Progenitor cell of endocrine pancreas (in vitro differentiated cells): ENCODE data around the gene C1orf122. TPM values are rescaled to one million over a fixed set of nuclear protein-coding genes. Genes with fewer than 3 reads are reported as not detected.

Experiments used
- DNase-seq: peaks from one replicate; pipeline ENCODE4 v3.0.0; 2021; ENCODE audit warnings: low spot score; ENCODE audit not compliant: unreplicated experiment
- H3K27ac Mint-ChIP-seq: 2 replicates; pipeline ENCODE4 v1.8.0; 2021; ENCODE audit warnings: mild to moderate bottlenecking, moderate library complexity, mixed read lengths
- H3K27me3 Mint-ChIP-seq: 2 replicates; pipeline ENCODE4 v1.8.0; 2021; ENCODE audit warnings: mixed read lengths
- H3K36me3 Mint-ChIP-seq: 2 replicates; pipeline ENCODE4 v1.8.0; 2022; ENCODE audit warnings: mixed read lengths; ENCODE audit not compliant: insufficient read depth
- H3K4me1 Mint-ChIP-seq: 2 replicates; pipeline ENCODE4 v1.8.0; 2021; ENCODE audit warnings: low read depth, mixed read lengths
- H3K4me3 Mint-ChIP-seq: 2 replicates; pipeline ENCODE4 v1.8.0; 2021; ENCODE audit warnings: low read depth, mild to moderate bottlenecking, moderate library complexity, mixed read lengths
- H3K9me3 Mint-ChIP-seq: 2 replicates; pipeline ENCODE4 v1.8.0; 2021; ENCODE audit warnings: low read depth, mixed read lengths
- total RNA-seq: library from RNA; stranded (reverse); gene quantifications from 2 replicates; pipeline ENCODE4 v1.2.1, GENCODE V29; 2021
- TF ChIP-seq, protein P1 (sequence below): fragments of 200-600 bp; sonication (generic); IDR thresholded peaks from one replicate; pipeline ENCODE4 v1.5.0; 2021; ENCODE audit warnings: antibody characterized with exemption, mild to moderate bottlenecking; ENCODE audit not compliant: unreplicated experiment

C1orf122 gene
- total RNA-seq, 1 donor from 2014 or later, result 43.6 TPM

DNA sequence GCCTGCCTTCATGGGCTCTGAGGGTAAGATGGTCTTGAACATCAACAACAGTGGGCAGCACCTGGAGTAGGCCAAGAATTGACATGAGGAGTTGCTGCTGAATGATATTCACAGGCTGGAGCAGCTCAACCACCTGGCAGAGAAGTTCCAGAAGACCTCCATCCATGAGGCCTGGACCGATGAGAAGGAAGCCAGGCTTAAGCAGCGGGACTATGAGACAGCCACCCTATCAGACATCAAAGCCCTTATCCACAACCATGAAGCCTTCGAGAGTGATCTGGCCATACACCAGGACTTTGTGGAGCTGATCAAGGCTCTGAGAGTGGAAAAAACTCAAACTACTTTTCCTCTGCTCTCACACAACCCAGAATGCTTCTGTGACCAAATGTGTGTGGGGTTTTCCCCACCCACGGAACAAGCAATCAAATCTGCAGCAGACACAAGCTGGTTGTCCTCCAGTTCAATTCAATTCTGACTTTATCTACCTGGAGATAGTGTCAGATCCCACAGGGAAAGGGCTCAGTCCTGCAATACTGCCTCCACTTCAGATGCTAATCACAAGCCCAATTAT, 30.6 kb upstream of the C1orf122 start:
- H3K27me3 Mint-ChIP-seq, result peaks cover 33% of the 10 kb centered on the region
- no peaks in the 10 kb centered on the region for H3K4me1 Mint-ChIP-seq
- DNase-seq, result no peak
- H3K36me3 Mint-ChIP-seq, result no peaks in the 10 kb centered on the region
- no peak overlapping the region for H3K4me3 Mint-ChIP-seq
- H3K27ac Mint-ChIP-seq, result no peak overlapping the region
- TF ChIP-seq, protein P1, sequence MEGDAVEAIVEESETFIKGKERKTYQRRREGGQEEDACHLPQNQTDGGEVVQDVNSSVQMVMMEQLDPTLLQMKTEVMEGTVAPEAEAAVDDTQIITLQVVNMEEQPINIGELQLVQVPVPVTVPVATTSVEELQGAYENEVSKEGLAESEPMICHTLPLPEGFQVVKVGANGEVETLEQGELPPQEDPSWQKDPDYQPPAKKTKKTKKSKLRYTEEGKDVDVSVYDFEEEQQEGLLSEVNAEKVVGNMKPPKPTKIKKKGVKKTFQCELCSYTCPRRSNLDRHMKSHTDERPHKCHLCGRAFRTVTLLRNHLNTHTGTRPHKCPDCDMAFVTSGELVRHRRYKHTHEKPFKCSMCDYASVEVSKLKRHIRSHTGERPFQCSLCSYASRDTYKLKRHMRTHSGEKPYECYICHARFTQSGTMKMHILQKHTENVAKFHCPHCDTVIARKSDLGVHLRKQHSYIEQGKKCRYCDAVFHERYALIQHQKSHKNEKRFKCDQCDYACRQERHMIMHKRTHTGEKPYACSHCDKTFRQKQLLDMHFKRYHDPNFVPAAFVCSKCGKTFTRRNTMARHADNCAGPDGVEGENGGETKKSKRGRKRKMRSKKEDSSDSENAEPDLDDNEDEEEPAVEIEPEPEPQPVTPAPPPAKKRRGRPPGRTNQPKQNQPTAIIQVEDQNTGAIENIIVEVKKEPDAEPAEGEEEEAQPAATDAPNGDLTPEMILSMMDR, result no peak
- no peaks in the 10 kb centered on the region for H3K9me3 Mint-ChIP-seq

DNA sequence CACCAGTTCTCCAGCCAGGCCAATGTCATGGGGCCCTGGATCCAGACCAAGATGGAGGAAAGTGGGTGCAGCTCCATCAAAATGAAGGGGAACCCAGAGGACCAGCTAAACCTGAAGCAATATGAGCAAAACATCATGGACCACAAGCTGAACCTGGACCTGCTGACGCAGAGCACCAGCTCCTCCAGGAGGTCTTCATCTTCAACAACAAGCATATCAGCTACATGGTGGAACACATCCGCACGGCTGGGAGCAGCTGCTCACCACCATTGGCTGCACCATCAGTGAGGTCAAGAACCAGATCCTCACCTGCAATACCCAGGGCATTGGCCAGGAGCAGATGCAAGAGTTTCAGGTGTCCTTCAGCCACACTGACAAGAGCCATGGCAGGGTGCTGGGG, 28.9 kb upstream of the C1orf122 start:
- H3K4me3 Mint-ChIP-seq, result no peak overlapping the region
- H3K36me3 Mint-ChIP-seq, result no peaks in the 10 kb centered on the region
- peaks cover 30% of the 10 kb centered on the region for H3K27me3 Mint-ChIP-seq

DNA sequence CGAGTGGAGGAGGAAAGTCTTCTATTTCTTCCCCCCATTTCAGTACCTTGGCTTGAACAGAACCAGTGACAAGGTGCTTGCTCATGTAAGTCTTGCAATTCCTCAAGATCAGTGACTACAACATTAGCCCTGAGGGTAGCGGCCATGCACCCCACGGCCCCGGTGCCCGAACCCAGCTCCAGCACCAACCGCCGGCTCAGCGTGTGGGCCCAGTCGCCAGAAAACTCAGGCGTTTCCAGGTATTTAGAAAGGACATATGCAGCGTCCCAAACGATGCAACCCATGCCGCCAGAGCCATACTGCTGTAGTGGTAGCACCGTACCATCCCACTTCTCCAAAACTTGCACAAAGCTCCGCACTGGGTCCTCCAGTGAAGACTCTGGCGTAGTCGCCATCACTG, 25.1 kb upstream of the C1orf122 start:
- Mint-ChIP-seq H3K4me3 (no peak overlapping the region), H3K9me3 (no peaks in the 10 kb centered on the region), H3K36me3 (no peaks in the 10 kb centered on the region), H3K27ac (no peak overlapping the region), H3K27me3 (peaks cover 37% of the 10 kb centered on the region), H3K4me1 (no peaks in the 10 kb centered on the region)
- TF ChIP-seq, protein P1, result no peak
- no peak for DNase-seq

More for the DNA sequence above, 28.9 kb upstream of the C1orf122 start:
- Mint-ChIP-seq H3K27ac (no peak overlapping the region), H3K9me3 (no peaks in the 10 kb centered on the region), H3K4me1 (no peaks in the 10 kb centered on the region)
- no peak for DNase-seq
- TF ChIP-seq, protein P1, result no peak

DNA sequence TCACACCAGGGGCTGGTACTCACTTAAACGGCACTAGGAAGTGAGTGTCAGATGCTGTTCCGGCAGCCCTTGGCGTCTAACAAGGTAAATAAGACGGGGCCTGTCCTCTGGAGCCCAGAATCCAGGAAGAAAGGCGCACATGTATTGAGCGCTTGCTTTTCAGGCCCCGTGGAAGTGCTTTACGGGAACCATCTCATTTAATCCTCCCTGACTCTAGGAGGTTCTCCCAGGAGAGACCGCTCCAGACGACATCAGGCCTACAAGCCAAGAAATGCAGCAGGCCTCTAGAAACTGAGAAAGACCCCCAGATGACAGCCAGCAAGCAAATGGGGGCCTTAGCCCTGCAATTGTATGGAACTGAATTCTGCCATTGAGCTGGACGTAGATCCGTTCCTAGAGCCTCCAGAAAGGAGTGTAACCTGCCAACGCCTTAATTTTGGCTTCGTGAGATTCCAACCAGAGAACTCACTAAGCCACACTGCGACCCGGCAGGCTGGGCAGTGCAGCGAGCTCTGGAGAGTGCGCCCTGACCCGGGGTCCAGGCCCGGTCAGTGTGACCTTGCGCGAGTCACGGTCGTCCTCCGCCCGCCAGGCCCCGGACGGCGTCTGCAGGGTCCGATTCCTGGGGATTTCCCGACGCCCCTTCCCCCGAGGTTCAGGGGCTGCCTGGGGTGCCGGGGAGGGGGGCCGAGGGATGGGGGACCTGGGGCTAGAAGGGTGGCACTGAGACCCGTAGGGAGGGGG, 14.5 kb upstream of the C1orf122 start:
- Mint-ChIP-seq H3K27me3 (peaks cover 3% of the 10 kb centered on the region), H3K36me3 (peaks cover 4% of the 10 kb centered on the region), H3K27ac (no peak overlapping the region), H3K9me3 (no peaks in the 10 kb centered on the region), H3K4me3 (peak overlapping the region; percentile 59), H3K4me1 (peaks cover 19% of the 10 kb centered on the region)
- TF ChIP-seq, protein P1, result no peak
- no peak for DNase-seq

DNA sequence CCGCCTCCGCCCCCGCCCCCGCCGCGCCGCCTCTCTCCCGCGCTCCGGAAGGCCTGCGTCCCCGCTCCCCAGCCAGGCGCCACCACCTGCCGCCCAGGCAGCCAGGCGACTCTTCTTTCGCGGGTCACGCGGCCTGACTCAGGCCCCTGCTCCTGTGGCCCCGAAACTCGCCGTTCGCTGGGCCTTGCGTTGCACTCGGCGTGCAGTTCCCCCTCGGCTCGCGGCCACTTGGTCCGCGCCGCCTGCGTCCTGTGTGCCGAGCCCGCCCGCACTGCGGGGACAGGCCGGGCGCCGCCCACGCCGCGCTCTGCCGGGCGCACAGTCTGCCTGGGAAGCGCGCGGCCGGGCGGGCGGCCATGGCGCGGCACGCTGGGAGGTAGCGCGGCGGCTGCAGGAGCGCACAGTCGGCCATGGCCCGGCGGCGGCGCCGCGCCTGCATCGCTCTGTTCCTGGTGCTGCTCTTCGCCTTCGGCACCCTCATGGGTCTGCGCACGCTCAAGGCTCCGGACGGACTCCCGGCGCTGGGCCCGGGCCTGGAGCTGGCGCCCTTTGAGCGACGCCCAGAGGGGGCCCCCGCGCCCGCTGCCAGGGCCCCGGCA, 13.7 kb upstream of the C1orf122 start, which contains the start of gene MANEAL:
Gene MANEAL, plus strand, starts transcription at position 75 of the 599 bp plus-strand sequence. Its CDS starts 336 bp downstream, at position 411.
- peak; percentile 43 for DNase-seq
- Mint-ChIP-seq H3K36me3 (peaks cover 5% of the 10 kb centered on the region), H3K9me3 (no peaks in the 10 kb centered on the region), H3K27me3 (peaks cover 3% of the 10 kb centered on the region), H3K27ac (no peak within 1 kb of the TSS), H3K4me3 (peak within 1 kb of the TSS; percentile 74), H3K4me1 (peaks cover 17% of the 10 kb centered on the region)
- TF ChIP-seq, protein P1, result no peak
